Heart left ventricle (tissue), 13 donors: ENCODE results near the gene PLAC9.

Experiments
- POLR2A ChIP-seq, 2 donors: fragments of 450-650 bp; IDR thresholded peaks; one replicate each; pipeline ENCODE4 v1.6.1; 2017; ENCODE audit warnings: antibody characterized with exemption in 2 of 2, mild to moderate bottlenecking in 2 of 2, moderate library complexity in 2 of 2
- TF ChIP-seq, protein P1 (sequence below), 12 donors: fragments of 200-600 bp; sonication (generic) in 4 of 12; IDR thresholded peaks; one replicate each; pipeline versions ENCODE4 v1.5.0 to v1.8.0; 2018 to 2022; ENCODE audit warnings: antibody characterized with exemption in 12 of 12, mild to moderate bottlenecking in 5 of 12
- donor health status: ischemic (EF 13 %, LVEDD 7.1; RV severe dilation, severe dysfunction).
- donor health status: DM: no; HTN: yes; CAD: no.
- donor health status: DM: no; HTN: no; CAD: no.
- donor health status: ischemic (EF 25% LVEDD 6.9; RV normal size, moderate dysfunction).
- donor health status: ischemic (EF 25% LVEDD 5.7; RV mildly dilated, moderate dysfunction).
- donor health status: ischemic (EF 35%, LVEDD 5.7; RV mildly dilated, moderate dysfunction).
- donor health status: nonischemic (EF 11% LVEDD 7.7; RV severe dilation, severe dysfunction).
- donor health status: DM: yes; HTN: yes; CAD: no.
- donor health status: PGD.
- donor health status: ischemic (EF 29% LVEDD 5.4; RV normal size, mild dysfunction).
- donor health status: nonischemic (EF 23%, LVEDD 6.1; RV moderate dilation, normal function).

DNA sequence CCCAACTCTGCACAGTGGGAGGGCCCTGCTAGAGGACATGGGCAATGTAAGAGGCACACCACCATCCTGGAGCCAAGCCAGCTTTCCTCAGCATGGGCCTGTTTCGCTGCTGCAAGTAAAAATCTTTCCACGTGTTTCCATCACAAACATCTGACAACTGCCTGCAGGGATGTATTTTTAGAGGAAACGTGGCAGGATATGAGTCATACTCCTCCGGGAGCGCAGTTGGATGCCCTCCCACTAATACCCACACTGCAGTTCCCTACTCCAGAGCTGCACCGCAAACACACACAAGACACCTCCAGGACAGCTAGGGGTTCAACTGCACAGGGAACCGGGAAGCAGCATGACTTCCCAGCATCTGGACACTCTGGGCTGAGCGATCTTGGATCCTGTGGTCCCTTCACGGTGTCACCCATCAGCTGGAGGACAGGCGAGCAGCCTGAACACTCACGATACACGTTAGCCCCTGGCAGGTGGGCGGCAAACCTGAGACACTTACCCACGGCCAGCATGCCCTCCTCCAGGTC is 26.1 kb downstream of the PLAC9 start:
- TF ChIP-seq, protein P1, sequence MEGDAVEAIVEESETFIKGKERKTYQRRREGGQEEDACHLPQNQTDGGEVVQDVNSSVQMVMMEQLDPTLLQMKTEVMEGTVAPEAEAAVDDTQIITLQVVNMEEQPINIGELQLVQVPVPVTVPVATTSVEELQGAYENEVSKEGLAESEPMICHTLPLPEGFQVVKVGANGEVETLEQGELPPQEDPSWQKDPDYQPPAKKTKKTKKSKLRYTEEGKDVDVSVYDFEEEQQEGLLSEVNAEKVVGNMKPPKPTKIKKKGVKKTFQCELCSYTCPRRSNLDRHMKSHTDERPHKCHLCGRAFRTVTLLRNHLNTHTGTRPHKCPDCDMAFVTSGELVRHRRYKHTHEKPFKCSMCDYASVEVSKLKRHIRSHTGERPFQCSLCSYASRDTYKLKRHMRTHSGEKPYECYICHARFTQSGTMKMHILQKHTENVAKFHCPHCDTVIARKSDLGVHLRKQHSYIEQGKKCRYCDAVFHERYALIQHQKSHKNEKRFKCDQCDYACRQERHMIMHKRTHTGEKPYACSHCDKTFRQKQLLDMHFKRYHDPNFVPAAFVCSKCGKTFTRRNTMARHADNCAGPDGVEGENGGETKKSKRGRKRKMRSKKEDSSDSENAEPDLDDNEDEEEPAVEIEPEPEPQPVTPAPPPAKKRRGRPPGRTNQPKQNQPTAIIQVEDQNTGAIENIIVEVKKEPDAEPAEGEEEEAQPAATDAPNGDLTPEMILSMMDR (IDR thresholded peaks at IDR 0.05) = no peak
- peak in 1 of 2 donors; percentile 19 for TF ChIP-seq POLR2A (IDR thresholded peaks at IDR 0.05)
